BE2C (cell line): Measurements from ENCODE around the gene ENOPH1.

Source experiments
- DNase-seq: peaks from one replicate; pipeline ENCODE4 v3.0.0-alpha.2; 2020
- H3K27me3 ChIP-seq: fragments of 250-450 bp; sonication (Bioruptor Pico); 2 replicates; pipeline ENCODE4 v1.5.1; 2020; ENCODE audit warnings: mild to moderate bottlenecking
- H3K36me3 ChIP-seq: fragments of 250-450 bp; sonication (Bioruptor Pico); 2 replicates; pipeline ENCODE4 v1.5.1; 2020; ENCODE audit warnings: mild to moderate bottlenecking
- H3K4me1 ChIP-seq: fragments of 250-450 bp; sonication (Bioruptor Pico); 2 replicates; pipeline ENCODE4 v1.5.1; 2020
- H3K4me3 ChIP-seq: 2 replicates; pipeline ENCODE4 v1.5.1; 2011; ENCODE audit warnings: low read depth, low read length
- H3K9me3 ChIP-seq: fragments of 250-450 bp; sonication (Bioruptor Pico); 2 replicates; pipeline ENCODE4 v1.5.1; 2020
- TF ChIP-seq, protein P1 (sequence below): IDR thresholded peaks from 2 replicates; pipeline ENCODE4 v1.5.1; 2012; ENCODE audit warnings: mild to moderate bottlenecking, low read depth, low read length

Gene ENOPH1

DNA sequence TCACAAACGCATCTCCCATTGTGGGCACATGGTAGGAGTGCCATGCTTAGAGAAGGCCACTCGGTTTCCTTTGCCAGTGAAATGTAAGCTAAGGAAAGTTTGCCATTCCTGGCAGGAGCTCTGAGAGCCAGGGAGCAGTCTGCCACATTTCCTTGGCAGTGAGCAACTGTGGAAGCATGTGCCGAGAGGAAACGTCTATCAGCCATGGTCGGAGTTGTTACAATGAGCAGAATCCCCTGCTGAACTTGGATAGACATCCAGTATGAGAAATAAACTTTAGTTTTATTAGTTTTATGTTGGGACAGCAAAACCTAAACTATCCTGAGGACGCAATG lies 51.1 kb downstream of the ENOPH1 start:
- H3K27me3 ChIP-seq = no peaks in the 10 kb centered on the region
- no peak overlapping the region for H3K4me3 ChIP-seq
- H3K4me1 ChIP-seq = no peaks in the 10 kb centered on the region
- no peaks in the 10 kb centered on the region for H3K9me3 ChIP-seq
- TF ChIP-seq, protein P1, sequence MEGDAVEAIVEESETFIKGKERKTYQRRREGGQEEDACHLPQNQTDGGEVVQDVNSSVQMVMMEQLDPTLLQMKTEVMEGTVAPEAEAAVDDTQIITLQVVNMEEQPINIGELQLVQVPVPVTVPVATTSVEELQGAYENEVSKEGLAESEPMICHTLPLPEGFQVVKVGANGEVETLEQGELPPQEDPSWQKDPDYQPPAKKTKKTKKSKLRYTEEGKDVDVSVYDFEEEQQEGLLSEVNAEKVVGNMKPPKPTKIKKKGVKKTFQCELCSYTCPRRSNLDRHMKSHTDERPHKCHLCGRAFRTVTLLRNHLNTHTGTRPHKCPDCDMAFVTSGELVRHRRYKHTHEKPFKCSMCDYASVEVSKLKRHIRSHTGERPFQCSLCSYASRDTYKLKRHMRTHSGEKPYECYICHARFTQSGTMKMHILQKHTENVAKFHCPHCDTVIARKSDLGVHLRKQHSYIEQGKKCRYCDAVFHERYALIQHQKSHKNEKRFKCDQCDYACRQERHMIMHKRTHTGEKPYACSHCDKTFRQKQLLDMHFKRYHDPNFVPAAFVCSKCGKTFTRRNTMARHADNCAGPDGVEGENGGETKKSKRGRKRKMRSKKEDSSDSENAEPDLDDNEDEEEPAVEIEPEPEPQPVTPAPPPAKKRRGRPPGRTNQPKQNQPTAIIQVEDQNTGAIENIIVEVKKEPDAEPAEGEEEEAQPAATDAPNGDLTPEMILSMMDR = no peak
- no peak for DNase-seq
- no peaks in the 10 kb centered on the region; the same call in 1 of the 2 replicates for H3K36me3 ChIP-seq

DNA sequence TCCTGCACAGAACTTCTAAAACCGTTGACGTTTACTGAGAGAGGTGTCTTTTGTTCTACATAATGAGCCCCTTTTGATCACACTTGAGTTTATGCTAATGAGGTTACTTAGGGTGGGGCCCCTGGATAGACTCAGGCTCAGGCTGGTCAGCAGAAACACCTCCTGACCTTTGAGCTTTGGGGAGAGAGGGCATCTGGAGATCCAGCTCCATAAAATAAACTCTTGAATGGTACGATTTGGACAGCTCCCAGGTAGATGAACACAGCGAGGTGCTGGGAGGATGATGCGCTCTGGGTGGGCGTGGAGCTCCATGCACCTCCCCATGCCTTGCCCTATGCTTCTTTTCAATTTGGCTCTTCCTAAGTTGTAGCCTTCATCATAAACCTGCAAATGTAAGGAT lies 52.0 kb downstream of the ENOPH1 start:
- no peaks in the 10 kb centered on the region for H3K4me1 ChIP-seq
- no peaks in the 10 kb centered on the region for H3K9me3 ChIP-seq
- DNase-seq = no peak
- no peak overlapping the region for H3K4me3 ChIP-seq
- H3K36me3 ChIP-seq = no peaks in the 10 kb centered on the region; the same call in 1 of the 2 replicates
- TF ChIP-seq, protein P1 = no peak
- H3K27me3 ChIP-seq = no peaks in the 10 kb centered on the region

DNA sequence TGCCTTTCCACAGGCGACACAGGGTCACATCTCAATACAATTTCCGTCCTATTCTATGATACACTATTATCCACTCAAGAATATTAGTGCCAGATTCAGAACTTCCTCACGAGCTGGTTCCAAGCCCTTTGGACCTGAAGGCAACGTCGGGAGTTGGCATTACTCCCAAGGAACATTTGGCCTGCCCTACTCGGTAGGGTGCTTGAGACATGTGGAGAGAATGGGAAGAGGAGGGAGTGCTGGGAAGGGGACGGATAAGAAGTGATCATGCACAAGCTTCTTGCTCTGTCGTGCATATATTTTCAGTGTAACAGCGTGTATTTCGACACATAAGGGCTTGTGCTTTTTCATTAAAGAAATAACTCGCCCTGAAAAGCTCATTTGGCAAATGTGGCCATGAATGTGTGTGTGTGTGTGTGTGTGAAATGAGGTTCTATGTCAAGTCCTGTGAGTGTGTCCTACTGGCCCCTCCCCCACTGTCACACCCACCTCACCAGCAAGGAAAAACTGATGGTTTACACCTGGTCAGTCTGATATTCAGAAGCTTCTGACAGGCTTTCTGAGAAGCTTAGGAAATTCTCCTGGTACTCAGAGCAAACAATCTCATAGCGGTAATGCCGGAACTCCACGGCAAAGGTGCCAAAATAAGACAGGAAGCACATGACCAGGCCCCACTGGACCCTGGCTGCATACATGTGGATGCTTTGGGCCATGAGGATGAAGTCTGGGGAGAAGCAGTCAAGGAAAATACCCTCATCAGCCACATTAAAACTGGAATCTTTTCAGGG lies 54.8 kb downstream of the ENOPH1 start:
- no peak overlapping the region for H3K4me3 ChIP-seq
- no peaks in the 10 kb centered on the region; the same call in 1 of the 2 replicates for H3K27me3 ChIP-seq
- H3K36me3 ChIP-seq = no peaks in the 10 kb centered on the region; the same call in 1 of the 2 replicates
- H3K4me1 ChIP-seq = no peaks in the 10 kb centered on the region
- no peak for DNase-seq
- TF ChIP-seq, protein P1 = no peak
- no peaks in the 10 kb centered on the region for H3K9me3 ChIP-seq

DNA sequence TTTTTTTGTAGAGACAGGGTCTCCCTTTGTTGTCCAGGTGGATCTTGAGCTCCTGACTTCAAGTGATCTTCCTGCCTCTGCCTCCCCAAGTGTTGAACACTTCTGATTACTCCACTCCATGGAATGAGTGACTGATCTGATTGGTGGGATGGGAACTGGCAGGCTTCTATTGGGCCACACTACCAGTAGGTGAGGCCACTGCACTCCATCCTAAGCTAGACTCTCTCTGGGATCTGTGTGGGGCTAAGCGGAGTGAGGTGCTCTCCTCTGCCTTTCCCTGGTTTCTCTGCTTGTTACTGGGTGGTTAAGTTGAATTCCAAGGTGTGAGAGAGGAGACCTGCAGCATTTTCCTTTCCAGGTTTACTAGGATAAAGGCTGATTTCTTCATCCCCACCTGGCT lies 58.7 kb downstream of the ENOPH1 start:
- no peaks in the 10 kb centered on the region for H3K4me1 ChIP-seq
- no peak overlapping the region for H3K4me3 ChIP-seq
- no peaks in the 10 kb centered on the region for H3K9me3 ChIP-seq
- no peak for DNase-seq
- TF ChIP-seq, protein P1 = no peak
- H3K36me3 ChIP-seq = no peaks in the 10 kb centered on the region
- H3K27me3 ChIP-seq = no peaks in the 10 kb centered on the region; the same call in 1 of the 2 replicates

DNA sequence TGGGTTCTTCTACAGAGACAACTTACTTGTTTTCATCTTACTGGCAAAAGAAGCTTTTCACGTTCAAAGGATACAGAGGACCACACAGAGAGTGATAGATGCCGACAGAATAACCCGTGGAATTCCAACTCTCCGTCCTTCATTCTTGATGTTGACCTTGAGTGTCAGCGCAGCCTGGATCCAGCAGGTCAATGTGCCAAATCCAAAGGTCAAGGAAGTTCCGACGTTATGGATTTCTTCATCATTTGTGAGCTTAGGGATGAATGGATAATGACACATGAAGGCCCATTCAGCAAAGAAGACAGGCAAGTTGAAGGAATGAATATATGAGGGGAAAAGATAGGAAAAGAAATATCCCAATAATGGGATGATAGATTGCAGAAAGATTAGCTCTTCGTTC lies 59.6 kb downstream of the ENOPH1 start:
- Histone ChIP-seq H3K4me3 (no peak overlapping the region), H3K9me3 (no peaks in the 10 kb centered on the region), H3K36me3 (no peaks in the 10 kb centered on the region), H3K4me1 (no peaks in the 10 kb centered on the region), H3K27me3 (no peaks in the 10 kb centered on the region; the same call in 1 of the 2 replicates)
- TF ChIP-seq, protein P1 = no peak
- DNase-seq = no peak

DNA sequence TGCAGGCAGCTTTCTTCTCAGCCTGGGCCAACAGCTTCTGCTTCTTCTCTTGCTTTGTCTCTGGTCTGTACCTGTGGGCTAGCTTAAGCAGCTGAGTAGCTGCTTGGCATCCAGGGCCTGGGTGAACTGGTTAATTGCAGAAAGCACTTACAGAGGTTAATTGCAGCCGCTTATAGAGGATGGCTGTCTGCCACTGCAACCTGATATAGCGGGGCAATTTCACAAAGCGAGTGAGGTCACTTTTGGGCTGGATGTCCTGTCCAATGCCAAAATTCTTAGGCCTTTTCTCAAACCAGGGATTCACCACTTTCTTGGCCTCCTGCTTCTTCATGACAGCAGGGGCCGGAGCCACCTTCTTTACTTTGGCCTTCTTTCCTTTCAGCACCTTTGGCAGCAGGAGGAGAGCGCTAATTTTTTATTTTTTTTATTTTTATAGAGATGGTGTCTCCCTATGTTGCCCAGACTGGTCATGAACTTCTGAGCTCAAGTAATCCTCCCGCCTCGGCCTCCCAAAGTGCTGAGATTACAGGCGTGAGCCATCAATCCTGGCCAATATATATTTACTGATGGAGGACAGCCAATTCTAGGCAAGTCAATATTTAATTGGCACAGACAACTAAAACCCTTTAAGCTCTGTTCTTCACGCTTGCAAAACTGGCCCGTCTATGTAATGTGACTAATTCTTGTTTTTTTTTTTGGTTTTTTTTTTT lies 61.0 kb downstream of the ENOPH1 start:
- DNase-seq = no peak
- TF ChIP-seq, protein P1 = no peak
- no peaks in the 10 kb centered on the region for H3K4me1 ChIP-seq
- H3K36me3 ChIP-seq = no peaks in the 10 kb centered on the region
- H3K4me3 ChIP-seq = no peak overlapping the region
- no peaks in the 10 kb centered on the region for H3K9me3 ChIP-seq
- no peaks in the 10 kb centered on the region; the same call in 1 of the 2 replicates for H3K27me3 ChIP-seq
